ENCODE data around the gene IFNL1. TPM values are rescaled to one million over a fixed set of nuclear protein-coding genes. Genes with fewer than 3 reads are reported as not detected.

The IFNL1 gene
- total and polyA plus RNA-seq, 9 of the 15 experiments (the other 6 are each of a cell fraction or from before 2014, with no cell fraction given), result not detected

- TF ChIP-seq, protein P1, sequence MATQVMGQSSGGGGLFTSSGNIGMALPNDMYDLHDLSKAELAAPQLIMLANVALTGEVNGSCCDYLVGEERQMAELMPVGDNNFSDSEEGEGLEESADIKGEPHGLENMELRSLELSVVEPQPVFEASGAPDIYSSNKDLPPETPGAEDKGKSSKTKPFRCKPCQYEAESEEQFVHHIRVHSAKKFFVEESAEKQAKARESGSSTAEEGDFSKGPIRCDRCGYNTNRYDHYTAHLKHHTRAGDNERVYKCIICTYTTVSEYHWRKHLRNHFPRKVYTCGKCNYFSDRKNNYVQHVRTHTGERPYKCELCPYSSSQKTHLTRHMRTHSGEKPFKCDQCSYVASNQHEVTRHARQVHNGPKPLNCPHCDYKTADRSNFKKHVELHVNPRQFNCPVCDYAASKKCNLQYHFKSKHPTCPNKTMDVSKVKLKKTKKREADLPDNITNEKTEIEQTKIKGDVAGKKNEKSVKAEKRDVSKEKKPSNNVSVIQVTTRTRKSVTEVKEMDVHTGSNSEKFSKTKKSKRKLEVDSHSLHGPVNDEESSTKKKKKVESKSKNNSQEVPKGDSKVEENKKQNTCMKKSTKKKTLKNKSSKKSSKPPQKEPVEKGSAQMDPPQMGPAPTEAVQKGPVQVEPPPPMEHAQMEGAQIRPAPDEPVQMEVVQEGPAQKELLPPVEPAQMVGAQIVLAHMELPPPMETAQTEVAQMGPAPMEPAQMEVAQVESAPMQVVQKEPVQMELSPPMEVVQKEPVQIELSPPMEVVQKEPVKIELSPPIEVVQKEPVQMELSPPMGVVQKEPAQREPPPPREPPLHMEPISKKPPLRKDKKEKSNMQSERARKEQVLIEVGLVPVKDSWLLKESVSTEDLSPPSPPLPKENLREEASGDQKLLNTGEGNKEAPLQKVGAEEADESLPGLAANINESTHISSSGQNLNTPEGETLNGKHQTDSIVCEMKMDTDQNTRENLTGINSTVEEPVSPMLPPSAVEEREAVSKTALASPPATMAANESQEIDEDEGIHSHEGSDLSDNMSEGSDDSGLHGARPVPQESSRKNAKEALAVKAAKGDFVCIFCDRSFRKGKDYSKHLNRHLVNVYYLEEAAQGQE (IDR thresholded peaks at IDR 0.05; ENCODE audit: borderline replicate concordance), result no peak; the same call in 1 of the 2 replicates
- TF ChIP-seq, protein P1 (CRISPR knock-in tag; IDR thresholded peaks at IDR 0.05; ENCODE audit: low read depth), result no peak
- peak in 1 of 2 experiments; percentile 79; a peak in 2 of 4 replicates for TF ChIP-seq ARNT (IDR thresholded peaks at IDR 0.05)
- no peak for TF ChIP-seq ILK (tag; IDR thresholded peaks at IDR 0.05; ENCODE audit: borderline replicate concordance, low read depth)
- TF ChIP-seq, protein P2, sequence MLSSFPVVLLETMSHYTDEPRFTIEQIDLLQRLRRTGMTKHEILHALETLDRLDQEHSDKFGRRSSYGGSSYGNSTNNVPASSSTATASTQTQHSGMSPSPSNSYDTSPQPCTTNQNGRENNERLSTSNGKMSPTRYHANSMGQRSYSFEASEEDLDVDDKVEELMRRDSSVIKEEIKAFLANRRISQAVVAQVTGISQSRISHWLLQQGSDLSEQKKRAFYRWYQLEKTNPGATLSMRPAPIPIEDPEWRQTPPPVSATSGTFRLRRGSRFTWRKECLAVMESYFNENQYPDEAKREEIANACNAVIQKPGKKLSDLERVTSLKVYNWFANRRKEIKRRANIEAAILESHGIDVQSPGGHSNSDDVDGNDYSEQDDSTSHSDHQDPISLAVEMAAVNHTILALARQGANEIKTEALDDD (IDR thresholded peaks at IDR 0.05), result no peak
- TF ChIP-seq HOXB6 (CRISPR knock-in tag; IDR thresholded peaks at IDR 0.05; ENCODE audit: borderline replicate concordance), result no peak
- TF ChIP-seq PPARD (CRISPR knock-in tag; IDR thresholded peaks at IDR 0.05), result no peak
- TF ChIP-seq MTA2 (IDR thresholded peaks at IDR 0.05; ENCODE audit: low read depth), result no peak
- TF ChIP-seq ZNF778 (CRISPR knock-in tag; IDR thresholded peaks at IDR 0.05), result no peak
These were observed 45.8 kb downstream of the IFNL1 start, which contains the start of gene SAMD4B (continued) for GRCh38 chr19:39341719-39342604.
